Transverse colon (tissue), 4 donors: ENCODE results near the gene PSKH1.

Source experiments
- CTCF ChIP-seq, 5 experiments: fragments of 200-600 bp in 3 of 5; fragments of 450-650 bp in 2 of 5; sonication (generic) in 3 of 5; IDR thresholded peaks; 1 replicate in 2 of 5; 2 replicates in 3 of 5; pipeline ENCODE4 v1.5.1; 2016 to 2017; ENCODE audit warnings: antibody characterized with exemption in 5 of 5, inconsistent platforms in 3 of 5, mild to moderate bottlenecking in 2 of 5, moderate library complexity in 1 of 5
- EP300 ChIP-seq: sonication (generic); formaldehyde crosslinking; IDR thresholded peaks from one replicate; pipeline ENCODE4 v1.6.1; 2017; ENCODE audit warnings: antibody characterized with exemption, low read depth
- POLR2A ChIP-seq: fragments of 450-650 bp; IDR thresholded peaks from one replicate; pipeline ENCODE4 v1.6.1; 2016; ENCODE audit warnings: antibody characterized with exemption, mild to moderate bottlenecking, moderate library complexity
- POLR2AphosphoS5 ChIP-seq, 3 donors: sonication (generic); formaldehyde crosslinking; IDR thresholded peaks; one replicate each; pipeline ENCODE4 v1.6.1; 2016; ENCODE audit warnings: antibody characterized with exemption in 3 of 3

GRCh38 chr16:67882374-67883145 lies 10.5 kb upstream of the PSKH1 start:
- no peak for TF ChIP-seq CTCF (IDR thresholded peaks at IDR 0.05)
- no peak for TF ChIP-seq EP300
- no peak for TF ChIP-seq POLR2A
- TF ChIP-seq POLR2AphosphoS5 (IDR thresholded peaks at IDR 0.05), result no peak
